ENCODE measurements around the gene SLC6A19.

Gene SLC6A19

DNA sequence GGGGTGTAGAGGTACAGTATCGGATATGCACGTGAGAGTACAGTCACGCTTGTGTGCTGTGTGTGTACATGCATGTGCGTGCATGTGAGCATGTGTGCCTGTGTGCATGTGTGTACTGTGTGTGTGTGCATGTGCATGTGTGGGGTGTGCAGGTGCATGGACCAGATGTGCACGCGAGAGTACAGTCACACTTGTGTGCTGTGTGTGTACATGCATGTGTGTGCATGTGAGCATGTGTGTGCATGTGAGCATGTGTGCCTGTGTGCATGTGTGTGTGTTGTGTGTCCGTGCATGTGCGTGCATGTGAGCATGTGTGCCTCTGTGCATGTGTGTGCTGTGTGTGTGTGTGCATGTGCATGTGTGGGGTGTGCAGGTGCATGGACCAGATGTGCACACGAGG, 10.3 kb downstream of the SLC6A19 start:
- DNase-seq: no peak

DNA sequence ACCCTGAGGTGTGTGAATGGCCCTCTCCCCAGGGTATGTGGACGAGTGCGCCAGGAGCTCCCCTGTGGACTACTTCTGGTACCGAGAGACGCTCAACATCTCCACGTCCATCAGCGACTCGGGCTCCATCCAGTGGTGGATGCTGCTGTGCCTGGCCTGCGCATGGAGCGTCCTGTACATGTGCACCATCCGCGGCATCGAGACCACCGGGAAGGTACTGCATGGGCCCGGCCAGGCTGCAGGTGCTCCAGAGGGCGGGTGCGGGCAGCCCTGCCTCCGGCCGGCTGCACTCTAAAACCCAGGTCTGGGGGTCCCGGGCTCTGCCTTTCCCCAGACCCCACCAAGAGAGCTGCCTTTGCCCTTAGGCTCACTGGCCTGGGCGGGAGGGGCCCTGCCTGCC, 10.9 kb downstream of the SLC6A19 start:
- DNase-seq: no peak

DNA sequence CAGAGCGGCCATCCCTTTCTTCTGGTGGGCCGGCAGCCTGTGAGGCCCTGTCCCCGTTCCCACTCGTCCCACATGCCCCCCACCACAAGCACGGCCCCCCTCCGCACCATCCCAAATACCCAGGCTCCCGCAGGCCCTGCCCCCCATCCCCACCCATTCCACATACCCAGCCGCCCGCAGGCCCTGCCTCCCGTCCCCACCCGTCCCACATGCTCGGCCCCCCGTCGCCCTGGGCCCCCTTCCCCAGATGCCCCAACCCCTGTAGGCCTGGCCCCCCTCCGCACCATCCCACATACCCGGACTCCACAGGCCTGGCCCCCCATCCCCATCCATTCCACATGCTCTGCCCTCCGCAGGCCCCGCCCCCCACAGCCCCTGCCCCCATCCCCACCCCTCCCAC, 11.5 kb downstream of the SLC6A19 start:
- DNase-seq: no peak

DNA sequence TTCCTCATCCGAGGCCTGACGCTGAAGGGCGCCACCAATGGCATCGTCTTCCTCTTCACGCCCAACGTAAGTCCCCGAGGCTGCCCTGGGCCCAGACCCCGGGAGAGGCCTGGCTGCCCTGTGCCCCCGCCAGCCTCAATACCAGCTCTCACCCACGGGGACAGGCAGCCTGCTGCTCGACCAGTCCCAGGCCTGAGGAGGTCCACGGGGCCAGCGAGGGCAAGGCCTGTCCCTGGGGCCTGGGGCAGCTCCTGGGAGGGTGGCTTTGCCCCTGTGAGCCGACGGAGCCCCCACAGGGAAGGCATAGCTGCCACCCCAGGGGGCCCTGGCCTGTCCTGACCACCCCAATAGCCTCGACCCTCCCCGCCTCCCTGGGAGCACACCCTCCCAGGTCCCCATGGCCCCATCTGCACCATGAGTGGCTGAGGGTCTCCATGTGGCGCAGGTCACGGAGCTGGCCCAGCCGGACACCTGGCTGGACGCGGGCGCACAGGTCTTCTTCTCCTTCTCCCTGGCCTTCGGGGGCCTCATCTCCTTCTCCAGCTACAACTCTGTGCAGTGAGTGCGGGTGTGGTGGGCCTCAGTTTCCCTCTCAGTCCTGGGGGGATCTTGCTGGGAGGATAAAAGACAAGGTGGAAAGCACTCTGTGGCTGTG, 12.2 kb downstream of the SLC6A19 start:
- no peak for DNase-seq

DNA sequence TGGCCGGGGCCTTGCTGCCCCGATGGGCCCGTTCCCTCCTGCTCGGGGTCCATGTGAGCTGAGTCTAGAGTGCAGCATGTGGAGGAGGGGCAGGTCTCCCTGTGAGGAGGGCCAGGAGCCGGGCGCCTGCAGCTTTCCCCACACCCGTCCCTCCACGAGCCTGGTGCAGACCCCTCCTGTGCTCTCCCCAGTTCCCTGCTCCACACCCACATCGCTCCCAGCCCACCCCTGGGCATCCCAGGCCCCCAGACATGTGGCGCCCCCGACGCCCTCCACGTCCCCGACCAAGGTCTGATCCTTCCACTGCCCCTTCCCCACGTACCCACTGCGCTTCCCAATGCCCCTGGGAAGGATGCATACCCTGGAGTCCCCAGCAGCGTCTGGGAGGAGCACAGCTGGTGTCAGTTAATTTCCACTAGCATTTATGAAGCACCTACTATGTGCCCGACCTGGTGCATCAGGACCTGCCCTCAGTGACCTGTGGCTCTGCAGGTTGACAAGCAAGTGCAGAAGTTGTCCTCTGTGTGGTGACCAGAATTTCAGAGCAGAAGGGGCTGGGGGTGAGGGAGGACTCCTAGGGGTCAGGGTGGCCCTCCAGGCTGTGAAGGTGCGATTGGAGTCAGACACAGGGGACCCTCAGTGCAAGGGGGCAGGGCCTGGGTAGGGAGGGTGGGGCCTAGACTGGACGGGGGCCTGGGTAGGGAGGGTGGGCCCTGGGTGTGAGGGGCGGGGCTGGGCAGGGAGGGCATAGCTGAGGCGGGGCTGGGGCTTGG, 13.0 kb downstream of the SLC6A19 start:
- no peak for DNase-seq

DNA sequence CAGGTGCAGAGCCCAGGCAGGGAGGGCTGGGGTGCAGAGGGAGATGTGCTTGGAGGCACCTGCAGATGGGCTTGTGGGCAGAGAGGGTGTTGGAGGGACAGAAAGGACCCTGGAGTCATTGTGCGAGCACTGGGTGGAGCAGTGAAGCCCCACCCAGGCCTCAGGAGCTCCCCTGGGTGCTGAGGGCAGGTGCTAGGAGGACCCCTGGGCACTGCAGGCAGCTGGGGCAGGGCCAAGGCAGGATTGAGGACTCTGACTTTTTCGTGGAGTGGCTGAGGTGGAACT, 13.5 kb downstream of the SLC6A19 start:
- no peak for DNase-seq

DNA sequence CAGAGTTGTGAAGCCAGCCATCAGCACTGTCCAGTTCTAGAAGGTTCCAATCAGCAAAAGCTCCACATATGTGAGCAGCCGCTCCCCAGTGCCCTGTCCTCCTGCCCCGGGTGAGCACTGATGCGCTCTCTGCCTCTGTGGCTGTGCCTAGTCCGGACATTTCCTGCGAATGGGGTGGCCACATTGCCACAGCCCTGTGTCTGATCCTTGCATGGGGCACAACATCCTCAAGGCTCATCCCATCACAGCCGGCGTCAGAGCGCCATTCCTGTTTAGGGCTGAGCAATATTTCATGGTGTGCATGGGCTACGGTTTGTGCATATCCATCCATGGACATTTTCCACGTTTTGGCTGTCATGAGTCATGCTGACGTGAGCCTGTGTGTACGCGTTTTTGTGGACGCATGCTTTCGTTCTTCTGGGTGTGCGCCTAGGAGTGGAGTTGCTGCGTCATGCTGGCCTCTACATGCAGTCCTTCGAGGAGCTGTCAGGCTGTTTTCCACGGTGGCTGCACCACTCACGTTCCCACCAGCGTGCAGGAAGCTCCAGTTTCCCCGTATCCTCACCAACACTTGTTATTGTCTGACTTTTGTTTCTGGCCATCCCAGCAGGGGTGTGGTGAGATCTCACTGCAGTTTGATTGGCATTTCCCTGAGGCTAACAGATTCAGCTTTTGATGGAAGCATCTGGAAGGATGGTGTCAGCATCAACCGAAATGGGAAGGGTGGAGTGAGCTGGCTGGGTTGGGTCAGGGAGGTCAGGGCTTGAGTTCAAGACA, 14.1 kb downstream of the SLC6A19 start:
- DNase-seq: no peak

DNA sequence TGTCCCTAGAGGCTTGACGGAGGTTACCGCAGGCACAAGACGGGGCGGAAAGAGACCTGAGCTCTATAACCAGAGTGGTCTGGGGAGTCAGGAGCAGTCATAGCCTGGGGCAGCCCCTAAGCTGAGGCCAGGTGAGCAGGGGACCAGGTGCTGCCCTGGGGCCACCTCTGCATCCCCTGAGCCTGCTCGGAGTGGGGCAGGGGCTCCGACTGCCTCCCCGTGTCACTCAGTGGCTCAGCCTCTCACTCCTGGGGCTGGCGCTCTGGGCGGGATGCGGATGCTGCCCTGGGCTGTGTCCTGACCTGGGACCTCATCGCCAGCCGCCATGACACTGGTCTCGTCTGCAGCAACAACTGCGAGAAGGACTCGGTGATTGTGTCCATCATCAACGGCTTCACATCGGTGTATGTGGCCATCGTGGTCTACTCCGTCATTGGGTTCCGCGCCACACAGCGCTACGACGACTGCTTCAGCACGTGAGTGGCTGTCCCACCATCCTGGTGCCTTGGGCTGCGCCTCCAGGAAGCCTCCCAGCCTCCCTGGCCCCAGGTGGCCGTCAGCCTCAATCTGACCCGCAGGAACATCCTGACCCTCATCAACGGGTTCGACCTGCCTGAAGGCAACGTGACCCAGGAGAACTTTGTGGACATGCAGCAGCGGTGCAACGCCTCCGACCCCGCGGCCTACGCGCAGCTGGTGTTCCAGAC, 15.0 kb downstream of the SLC6A19 start:
- no peak for DNase-seq

DNA sequence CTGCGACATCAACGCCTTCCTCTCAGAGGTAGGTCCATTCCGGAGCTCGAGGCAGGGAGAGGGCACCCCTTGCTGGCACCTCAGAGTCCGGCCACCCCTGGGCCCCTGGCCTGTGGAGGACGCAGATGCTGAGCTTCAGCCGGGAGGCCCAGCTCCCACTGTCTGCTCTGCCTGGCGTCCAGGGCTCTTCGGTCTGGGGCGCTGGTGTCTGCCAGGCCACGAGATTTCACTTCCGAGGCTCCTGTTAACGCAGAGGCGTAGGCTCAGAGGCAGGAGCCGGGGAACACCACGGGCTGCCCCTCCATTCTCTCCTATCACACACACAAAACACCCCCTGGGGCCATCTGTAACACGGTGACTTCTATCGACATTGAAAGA, 15.5 kb downstream of the SLC6A19 start:
- no peak for DNase-seq

DNA sequence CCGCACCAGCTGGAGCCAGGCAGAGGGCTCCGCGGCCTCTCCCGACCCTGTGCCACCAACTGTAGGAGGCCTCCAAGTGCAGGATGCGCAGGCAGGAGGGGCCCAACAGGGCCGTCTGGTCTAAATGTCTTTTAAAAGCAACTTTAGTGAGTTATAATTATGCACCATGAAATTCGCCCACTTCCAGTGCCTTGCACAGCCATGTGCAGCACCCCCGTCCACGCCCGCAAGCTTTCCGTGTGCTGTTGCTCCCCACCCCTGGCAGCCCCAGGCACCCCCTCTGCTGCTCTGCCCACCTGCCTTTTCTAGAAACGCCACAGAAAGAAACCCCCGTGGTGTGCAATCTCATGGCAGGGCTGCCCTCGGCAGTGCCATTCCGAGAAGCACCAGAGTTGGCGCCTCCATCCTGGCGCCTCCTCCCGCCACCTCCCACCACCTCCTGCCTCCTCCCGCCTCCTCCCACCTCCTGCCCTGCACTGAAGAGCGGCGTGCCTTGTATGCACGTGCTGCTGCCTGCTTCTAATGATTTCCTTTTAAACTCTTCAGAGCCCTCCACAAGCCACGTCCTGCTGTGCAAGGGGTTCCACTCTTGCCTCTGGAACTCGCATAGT, 16.3 kb downstream of the SLC6A19 start:
- DNase-seq: no peak

DNA sequence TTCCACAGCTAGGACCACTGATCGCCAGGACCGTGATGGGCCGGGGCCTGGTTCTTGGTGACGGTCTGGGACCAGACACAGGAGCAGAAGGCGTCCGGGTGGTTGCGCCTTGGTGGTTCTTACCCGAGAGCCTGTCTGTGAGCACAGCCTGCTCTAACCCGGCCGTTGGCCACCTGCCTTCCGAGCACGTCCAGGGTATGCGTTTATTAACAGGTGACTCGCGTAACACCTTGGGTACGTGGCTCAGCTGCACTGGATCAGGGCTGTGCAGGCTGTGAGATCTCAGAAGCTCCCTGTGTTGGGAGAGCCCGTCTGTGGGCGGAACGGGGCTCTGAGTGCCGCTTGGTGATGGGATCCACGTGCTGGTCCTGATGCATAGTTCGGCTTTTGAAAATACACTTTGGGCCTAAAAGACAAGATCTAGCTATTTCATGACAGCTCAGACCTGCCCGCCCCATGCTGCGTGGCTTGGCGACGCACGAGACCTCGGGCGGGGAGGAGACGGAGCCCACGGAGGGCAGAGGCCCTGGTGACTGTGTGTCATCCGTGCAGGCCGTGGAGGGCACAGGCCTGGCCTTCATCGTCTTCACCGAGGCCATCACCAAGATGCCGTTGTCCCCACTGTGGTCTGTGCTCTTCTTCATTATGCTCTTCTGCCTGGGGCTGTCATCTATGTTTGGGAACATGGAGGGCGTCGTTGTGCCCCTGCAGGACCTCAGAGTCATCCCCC, 17.1 kb downstream of the SLC6A19 start:
- no peak for DNase-seq

DNA sequence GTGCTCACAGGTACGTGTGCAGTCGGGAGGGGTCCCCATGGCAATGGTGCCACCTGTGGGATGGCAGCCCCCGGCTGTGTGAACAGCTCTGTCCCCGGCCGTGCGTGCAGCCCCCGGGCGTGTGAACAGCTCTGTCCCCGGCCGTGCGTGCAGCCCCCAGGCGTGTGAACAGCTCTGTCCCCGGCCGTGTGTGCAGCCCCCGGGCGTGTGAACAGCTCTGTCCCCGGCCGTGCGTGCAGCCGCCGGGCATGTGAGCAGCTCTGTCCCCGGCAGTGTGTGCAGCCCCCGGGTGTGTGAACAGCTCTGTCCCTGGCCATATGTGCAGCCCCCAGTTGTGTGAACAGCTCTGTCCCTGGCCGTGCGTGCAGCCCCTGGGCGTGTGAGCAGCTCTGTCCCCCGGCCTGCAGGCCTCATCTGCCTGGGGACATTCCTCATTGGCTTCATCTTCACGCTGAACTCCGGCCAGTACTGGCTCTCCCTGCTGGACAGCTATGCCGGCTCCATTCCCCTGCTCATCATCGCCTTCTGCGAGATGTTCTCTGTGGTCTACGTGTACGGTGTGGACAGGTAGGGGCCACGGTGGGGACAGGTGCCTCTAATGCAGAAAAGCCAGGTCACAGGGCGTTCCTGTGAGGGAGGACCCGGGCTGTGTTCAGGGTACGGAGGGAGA, 17.8 kb downstream of the SLC6A19 start:
- no peak for DNase-seq

DNA sequence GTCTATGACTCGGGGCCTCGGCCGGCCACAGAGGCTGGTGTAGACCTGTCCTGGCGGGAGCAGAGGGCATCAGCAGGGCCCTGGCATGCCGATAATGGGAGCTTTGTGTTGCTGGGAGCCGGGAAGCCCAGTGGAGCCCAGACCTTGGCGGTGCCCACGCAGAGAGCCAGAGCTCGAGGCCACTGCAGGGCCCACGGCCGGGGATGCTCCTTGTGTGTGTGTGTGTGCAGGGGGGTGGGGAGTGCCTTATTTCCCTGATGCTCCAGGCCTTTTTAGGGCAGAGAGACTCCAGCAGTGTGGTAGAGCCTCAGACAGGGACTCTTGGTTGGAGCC, 18.3 kb downstream of the SLC6A19 start:
- DNase-seq: no peak

DNA sequence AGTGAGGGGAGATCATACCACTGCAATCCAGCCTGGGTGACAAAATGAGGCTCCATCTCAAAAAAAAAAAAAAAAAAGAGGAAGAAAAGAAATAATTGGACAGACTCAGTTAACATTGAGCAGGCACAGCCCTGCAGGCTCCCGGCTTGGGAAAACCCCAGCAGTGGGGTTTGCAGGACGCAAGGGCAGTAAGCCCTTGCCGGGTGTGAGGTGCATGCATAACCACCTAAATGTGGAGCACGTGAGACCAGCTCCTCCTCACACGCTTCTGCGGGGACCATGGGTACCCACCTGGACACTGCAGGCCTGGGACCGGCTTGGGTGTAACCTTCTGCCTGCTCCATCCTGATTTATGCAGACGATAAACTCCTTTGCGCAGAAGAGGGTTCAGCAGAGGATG, 19.0 kb downstream of the SLC6A19 start:
- no peak for DNase-seq

DNA sequence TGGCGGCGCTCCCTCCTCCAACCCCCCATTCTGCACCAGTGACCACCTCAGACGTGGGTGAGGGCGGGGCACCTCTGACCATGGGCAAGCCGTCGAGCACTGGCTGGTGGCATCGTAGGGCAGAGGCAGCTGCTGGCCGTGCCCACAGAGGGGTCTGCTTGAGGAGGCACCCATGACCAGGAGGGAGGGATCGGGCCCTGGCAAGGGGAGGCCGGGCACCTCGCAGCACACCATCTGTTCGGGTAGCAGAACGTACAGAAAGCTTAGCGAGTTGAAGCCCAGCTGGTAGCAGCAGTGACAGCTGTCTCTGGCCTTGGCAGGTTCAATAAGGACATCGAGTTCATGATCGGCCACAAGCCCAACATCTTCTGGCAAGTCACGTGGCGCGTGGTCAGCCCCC, 19.4 kb downstream of the SLC6A19 start:
- no peak for DNase-seq

DNA sequence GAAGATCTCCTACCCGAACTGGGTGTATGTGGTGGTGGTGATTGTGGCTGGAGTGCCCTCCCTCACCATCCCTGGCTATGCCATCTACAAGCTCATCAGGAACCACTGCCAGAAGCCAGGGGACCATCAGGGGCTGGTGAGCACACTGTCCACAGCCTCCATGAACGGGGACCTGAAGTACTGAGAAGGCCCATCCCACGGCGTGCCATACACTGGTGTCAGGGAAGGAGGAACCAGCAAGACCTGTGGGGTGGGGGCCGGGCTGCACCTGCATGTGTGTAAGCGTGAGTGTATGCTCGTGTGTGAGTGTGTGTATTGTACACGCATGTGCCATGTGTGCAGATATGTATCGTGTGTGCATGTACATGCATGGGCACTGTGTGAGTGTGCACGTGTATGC, 20.3 kb downstream of the SLC6A19 start:
- no peak for DNase-seq

DNA sequence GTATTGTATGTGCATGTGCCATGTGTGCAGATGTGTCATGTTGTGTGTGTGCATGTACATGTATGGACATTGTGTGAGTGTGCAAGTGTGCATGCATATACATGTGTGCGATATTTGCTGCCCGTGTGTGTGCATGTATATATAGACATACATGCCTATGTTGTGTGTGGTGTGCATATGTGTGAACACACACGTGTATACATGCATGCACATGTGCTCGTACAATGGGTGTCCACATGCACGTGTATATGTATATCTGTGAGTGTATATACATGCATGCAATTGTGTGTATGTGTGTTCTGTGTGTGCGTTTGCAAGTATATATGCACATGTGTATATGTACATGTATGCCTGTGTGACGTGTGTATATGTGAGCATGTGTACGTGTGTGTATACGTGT, 20.8 kb downstream of the SLC6A19 start:
- DNase-seq: no peak

DNA sequence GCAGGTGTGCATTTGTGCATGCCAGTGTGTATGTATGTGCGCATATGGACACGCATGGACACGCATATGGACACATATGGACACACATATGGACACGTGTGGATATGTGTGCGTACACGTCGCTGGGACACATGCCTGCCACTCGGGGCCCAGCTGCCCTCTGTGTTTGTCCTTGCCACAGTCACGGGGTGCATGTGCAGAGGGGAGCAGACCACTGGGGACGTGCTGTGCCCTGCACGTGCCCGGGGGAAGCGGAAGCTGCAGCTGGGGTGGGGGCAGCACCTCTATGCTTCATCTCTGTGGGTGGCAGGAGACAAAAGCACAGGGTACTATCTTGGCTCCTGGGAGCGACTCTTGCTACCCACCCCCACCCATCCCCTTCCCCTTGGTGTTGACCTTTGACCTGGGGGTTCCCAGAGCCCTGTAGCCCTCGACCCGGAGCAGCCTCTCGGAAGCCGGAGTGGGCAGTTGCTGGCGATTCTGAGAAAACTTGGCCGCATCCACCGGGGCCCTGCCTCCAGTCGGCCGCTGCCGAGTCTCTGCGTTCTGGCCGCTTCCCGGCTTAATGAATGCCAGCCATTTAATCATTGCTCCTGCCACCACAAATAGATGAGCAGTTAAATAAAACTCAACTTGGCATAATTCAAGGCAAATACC, 21.4 kb downstream of the SLC6A19 start:
- no peak for DNase-seq

DNA sequence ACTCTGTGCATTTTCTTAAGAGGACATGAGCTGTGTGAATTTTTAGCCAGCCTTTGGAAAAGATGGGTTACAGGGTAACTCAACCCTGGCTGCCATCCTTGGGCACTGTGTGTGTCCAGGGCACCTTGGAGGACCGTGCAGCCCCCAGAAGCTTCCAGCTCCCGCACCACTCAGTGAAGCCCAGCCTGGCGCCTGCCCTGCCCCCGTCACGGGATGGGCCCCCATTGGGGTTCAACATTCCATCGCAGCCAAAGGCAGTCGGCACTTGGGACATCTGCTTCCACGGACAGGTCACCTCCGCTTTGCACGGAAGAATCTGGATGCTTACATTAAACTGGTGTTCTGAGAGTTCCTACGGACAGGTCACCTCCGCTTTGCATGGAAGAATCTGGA, 21.9 kb downstream of the SLC6A19 start:
- no peak for DNase-seq

DNA sequence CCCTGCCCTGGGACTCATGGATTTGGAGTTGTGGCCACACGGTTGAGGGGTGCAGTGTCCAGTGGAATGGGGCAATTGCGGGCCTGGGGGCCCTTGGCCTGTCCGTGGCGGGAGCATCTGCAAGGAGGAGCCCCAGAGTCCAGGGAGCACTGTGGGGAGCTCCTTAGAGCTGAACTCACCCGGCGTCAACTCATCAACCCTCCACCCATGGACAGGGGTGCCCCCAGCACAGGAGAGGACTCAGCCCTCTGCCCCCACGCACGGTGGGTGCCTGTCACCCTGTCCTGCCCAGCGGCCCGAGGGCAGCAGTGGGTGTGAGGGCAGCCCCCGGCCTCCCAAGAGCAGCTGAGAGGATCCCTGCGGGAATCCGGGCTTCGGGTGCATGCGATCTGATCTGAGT, 23.2 kb downstream of the SLC6A19 start:
- no peak for DNase-seq

DNA sequence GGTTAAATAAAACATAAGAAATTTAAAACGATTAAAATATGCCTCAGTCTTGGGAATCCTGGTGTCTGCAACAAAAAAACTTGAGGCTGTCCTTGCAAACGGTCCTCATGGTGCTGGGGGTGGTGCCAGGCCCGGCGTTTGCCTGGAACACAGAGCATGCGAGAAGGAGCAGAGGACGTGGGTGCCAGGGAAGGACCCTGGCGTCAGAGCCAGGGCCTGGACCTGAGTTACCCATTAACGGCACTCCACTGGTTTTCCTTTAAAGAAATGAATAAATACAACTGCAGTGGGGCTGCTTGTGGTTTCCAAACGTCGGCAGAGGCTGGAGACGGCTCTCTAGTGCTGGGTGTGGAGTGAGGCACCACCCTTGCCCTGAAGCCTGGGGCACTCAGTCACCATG, 23.7 kb downstream of the SLC6A19 start, which contains the start of gene SLC6A18:
SLC6A18 (plus strand) TSS at position 301 of the 400 bp plus-strand sequence; CDS start at position 398, 97 bp downstream.
- no peak for DNase-seq

Data from SHP77 treated with DMSO at 0.1 percent for 48 hours (cell line).